DMS53 treated with DMSO at 0.1 percent for 48 hours (cell line): Measurements from ENCODE around the gene HNF1A.
"Not testable (repeated sequence)": the region's sequence is repeated elsewhere in the genome, so short reads cannot be mapped to it uniquely, and the experiment has no call there.

Experiments used
- DNase-seq: peaks from one replicate; lab custom pipeline; 2025; ENCODE audit not compliant: unreplicated experiment; lab: John Stamatoyannopoulos, UW

HNF1A gene

DNA sequence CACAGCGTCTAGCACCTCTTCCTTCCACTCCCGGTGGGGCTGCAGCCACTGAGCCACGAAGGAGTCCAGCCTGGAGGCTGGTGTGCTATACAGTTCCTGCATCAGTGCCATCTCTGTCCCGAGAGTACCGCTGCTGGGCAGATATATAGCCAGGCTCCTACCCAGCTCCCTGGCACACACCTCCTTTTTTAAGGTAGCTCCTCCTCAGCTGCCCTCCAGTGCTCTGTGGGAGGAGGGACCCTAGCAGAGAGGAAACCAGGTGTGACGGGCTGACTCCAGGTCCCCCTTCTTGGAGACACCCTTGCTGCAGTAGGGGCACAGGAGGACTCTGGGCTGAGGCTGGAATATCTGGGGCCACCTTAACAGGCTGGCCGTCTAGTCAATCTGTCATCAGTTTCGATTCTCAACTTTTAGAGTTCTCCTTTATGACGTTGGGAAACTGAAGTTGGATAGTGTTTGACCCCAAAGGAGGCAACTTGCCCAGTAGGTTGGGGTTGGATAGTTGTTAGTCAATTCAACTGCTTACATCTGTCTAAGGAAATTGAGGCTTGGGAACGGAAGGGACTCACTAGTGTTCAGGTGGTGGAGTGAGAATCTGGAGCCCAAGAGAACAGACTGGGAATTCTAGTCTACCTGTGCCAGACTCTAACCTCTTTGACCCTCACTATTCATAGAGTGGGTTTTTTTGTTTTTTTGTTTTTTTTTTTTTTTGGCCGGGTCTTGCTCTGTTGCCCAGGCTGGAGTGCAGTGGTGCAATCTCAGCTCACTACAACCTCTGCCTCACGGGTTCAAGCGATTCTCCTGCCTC, 60.7 kb downstream of the HNF1A start, which contains the start of gene OASL:
Gene OASL (minus strand): TSS at position 386 of the 808 bp plus-strand sequence. CDS start 275 bp downstream, at position 111.
- no peak for DNase-seq

DNA sequence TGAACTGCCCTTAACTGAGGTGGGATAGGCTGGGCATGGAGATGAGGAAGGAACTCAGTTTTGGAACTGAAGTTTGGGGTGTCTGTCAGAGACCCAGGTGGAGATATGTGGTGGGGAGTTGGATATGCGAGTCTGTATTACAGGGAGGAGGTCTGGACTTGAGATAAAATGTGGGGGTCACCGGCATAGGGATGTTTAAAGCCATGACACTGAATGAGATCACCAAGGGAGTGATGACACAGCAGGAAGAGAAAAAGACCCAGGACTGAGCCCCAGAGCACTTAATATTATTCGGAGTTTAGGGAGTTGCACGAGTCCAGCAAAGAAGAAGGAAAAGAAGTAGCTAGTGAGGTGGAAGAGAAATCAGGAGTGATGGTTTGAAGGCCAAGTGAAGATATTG, 64.7 kb downstream of the HNF1A start:
- DNase-seq, result no peak

DNA sequence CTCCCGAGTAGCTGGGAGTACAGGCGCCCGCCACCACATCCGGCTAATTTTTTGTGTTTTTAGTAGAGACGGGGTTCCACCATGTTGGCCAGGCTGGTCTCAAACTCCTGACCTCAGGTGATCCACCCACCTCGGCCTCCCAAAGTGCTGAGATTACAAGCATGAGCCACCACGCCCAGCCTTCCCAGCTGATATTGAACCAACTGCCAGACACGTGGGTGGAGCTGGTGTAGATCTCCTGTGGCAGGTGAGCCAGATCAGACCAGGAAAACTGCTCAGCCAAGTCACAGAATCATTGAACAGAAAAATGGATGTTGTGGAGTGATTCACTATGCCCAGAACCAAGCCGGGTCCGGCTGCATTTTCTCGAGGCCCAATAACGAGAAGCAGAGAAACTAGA, 69.1 kb downstream of the HNF1A start:
- DNase-seq, result not testable (repeated sequence)

DNA sequence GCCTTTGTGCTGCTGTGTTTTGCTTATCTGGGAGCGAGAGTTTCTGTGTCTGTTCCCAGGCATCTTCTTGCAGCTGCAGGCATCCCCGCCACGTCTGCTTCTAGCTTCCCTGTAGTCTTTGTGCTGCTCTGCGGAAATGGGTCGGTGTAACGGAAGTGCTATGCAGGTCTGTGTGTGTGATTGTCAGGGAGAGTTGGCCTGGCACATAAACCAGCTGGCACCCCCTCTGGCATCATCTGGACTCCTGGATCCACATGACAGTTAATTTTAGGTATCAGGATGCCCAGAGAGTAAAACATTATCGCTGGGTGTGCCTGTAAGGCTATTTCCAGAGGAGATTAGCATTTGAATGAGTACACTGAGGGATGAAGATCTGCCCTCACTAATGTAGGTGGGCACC, 70.1 kb downstream of the HNF1A start:
- DNase-seq, result no peak

DNA sequence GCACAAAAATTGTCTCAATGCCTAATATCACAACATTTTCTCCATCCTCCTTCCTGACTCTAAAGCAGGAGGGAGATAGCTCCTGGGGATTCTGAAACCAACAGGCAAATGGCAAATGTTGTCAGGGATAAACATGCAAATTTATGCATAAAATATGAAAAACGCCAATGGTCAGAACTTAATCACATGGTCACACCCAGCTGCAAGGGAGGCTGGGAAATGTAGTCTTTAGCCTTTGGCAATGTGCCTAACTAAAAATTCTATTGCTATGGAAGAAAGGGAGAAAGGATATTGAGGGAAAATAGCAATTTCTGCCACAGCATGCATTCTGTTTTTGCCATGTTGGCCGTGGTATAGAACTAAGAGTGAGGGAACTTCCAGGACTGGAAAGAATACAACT, 72.4 kb downstream of the HNF1A start:
- DNase-seq, result no peak
